ENCODE measurements around the gene MRPL43. TPM values are rescaled to one million over a fixed set of nuclear protein-coding genes. Genes with fewer than 3 reads are reported as not detected.

The MRPL43 gene
- polyA plus RNA-seq, 1 donor = 83.3 TPM

DNA sequence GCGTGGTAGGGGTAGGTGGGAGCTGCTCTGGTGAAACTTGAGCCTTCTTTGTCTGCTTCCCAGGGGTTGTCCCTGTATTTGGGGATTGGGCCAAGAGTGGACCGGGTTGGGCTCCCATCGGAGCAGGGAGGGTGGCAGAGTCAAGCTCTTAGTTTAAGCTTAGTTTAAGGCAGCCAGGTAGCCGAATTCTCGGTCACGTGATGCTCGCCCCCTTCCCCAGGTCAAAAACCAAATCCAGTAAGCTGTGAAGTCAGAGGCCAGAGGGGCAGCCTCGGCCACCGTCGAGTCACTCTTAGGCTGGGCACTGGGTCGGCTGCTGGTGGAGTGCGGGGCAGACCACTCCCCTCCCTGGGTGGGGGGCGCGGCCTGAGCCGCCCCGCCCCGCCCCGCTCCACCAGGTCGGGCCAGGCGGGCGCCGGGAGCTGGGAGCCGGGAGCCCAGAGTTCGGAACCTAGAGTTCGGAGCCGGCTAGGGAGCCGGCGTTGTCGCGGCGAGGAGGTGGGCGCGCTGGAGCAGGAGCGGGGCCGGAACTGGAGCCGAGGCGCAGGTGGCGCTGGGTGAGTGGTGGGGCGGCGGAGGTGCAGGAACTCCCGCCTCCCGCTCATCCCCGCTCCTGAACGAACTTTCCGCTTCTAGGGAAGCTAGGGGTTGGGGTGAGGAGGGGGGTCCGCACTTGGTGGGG is 9.5 kb upstream of the MRPL43 start:
- no CpG with 5 or more reads among the region's 46 CpGs for WGBS (ENCODE audit: insufficient coverage, low lambda C conversion rate)
- Histone ChIP-seq H3K27me3 (ENCODE audit: control insufficient read depth, insufficient read depth, low read length) (no peaks in the 10 kb centered on the region), H3K4me1 (ENCODE audit: control insufficient read depth, insufficient read depth, low read length) (peaks cover 29% of the 10 kb centered on the region), H3K9me3 (ENCODE audit: control insufficient read depth, low read depth, low read length) (peaks cover 3% of the 10 kb centered on the region), H3K36me3 (ENCODE audit: control insufficient read depth, insufficient read depth, low read length) (peaks cover 13% of the 10 kb centered on the region), H3K27ac (ENCODE audit: low read length) (peak overlapping the region; percentile 78), H3K4me3 (ENCODE audit: low read length) (peak overlapping the region; percentile 91)
- DNase-seq = no peak

DNA sequence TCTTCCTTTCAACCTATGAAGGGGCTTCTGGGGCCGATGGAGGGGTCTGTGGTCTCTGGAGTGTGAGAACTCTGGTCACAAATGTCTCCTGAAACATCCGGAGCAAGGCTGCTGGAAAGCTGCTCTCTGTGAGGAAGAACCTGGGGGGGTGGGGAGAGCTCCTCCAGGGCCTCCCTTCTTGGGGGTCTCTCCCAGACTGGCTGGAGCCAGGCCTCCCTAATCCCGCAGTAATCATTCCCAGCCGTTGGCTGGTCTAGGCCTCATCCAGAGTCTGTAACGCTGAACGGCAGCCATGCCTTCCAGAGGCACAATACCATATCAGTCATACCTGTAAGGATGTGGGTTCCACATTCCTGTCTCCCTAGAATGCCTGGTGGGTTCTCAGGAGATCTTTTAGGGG is 7.9 kb upstream of the MRPL43 start:
- Histone ChIP-seq H3K4me1 (ENCODE audit: control insufficient read depth, insufficient read depth, low read length) (peaks cover 16% of the 10 kb centered on the region), H3K36me3 (ENCODE audit: control insufficient read depth, insufficient read depth, low read length) (peaks cover 26% of the 10 kb centered on the region), H3K27me3 (ENCODE audit: control insufficient read depth, insufficient read depth, low read length) (no peaks in the 10 kb centered on the region), H3K4me3 (ENCODE audit: low read length) (no peak overlapping the region), H3K9me3 (ENCODE audit: control insufficient read depth, low read depth, low read length) (peaks cover 3% of the 10 kb centered on the region), H3K27ac (ENCODE audit: low read length) (no peak overlapping the region)
- no CpG with 5 or more reads among the region's 6 CpGs for WGBS (ENCODE audit: insufficient coverage, low lambda C conversion rate)
- DNase-seq = no peak

DNA sequence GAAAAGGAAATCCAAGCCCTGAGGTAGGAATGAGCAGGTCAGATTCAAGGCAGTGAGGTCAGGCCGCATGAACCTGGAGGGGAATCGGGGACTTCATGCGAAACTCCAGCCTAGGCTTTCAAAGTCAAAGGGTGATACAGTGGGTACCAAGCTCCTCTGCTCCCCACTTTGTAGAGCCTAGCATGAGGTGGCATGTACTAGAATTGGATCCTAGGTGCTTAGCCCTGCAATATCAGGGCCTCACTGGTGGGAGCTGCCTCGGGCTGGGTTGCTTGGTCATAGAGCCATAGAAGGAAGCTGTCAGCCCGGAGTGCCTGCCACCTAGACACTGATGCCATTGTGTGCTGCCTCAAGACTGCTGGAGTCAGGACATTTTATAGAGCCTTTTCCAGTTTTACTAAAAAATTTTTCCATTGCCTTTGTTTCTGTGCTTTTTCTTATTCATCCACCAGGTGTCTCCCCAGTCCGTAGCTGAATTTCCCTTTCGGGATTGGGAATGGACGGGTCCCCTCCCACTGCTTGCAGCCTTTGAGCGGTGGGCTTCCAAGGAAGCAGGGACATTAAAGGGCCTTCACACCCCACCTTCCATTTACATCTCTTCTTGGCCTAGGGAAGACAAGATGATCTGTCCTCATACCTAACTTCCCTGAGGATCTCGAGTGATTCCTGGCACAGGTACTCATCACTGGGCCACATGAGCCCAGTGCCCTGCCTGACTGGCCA is 6.8 kb upstream of the MRPL43 start:
- DNase-seq = no peak
- Histone ChIP-seq H3K4me3 (ENCODE audit: low read length) (no peak overlapping the region), H3K27ac (ENCODE audit: low read length) (no peak overlapping the region), H3K9me3 (ENCODE audit: control insufficient read depth, low read depth, low read length) (peaks cover 3% of the 10 kb centered on the region), H3K36me3 (ENCODE audit: control insufficient read depth, insufficient read depth, low read length) (peaks cover 35% of the 10 kb centered on the region), H3K27me3 (ENCODE audit: control insufficient read depth, insufficient read depth, low read length) (no peaks in the 10 kb centered on the region), H3K4me1 (ENCODE audit: control insufficient read depth, insufficient read depth, low read length) (peaks cover 16% of the 10 kb centered on the region)
- WGBS (ENCODE audit: insufficient coverage, low lambda C conversion rate) = 11% methylated on average over 3 of the region's 10 CpGs

DNA sequence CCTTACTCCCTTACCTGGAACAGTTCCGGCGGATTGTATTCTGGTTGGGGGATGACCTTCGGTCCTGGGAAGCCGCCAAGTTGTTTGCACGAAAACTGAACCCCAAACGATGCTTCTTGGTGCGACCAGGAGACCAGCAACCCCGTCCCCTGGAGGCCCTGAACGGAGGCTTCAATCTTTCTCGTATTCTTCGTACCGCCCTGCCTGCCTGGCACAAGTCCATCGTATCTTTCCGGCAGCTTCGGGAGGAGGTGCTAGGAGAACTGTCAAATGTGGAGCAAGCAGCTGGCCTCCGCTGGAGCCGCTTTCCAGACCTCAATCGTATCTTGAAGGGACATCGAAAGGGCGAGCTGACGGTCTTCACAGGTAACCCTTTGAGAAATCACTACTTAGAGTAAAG is 1.8 kb upstream of the MRPL43 start:
- no peaks in the 10 kb centered on the region for H3K9me3 ChIP-seq (ENCODE audit: control insufficient read depth, low read depth, low read length)
- no peak overlapping the region for H3K27ac ChIP-seq (ENCODE audit: low read length)
- peaks cover 57% of the 10 kb centered on the region for H3K36me3 ChIP-seq (ENCODE audit: control insufficient read depth, insufficient read depth, low read length)
- WGBS (ENCODE audit: insufficient coverage, low lambda C conversion rate) = no CpG with 5 or more reads among the region's 21 CpGs
- no peak overlapping the region for H3K4me3 ChIP-seq (ENCODE audit: low read length)
- no peaks in the 10 kb centered on the region for H3K27me3 ChIP-seq (ENCODE audit: control insufficient read depth, insufficient read depth, low read length)
- peaks cover 26% of the 10 kb centered on the region for H3K4me1 ChIP-seq (ENCODE audit: control insufficient read depth, insufficient read depth, low read length)
- DNase-seq = no peak

DNA sequence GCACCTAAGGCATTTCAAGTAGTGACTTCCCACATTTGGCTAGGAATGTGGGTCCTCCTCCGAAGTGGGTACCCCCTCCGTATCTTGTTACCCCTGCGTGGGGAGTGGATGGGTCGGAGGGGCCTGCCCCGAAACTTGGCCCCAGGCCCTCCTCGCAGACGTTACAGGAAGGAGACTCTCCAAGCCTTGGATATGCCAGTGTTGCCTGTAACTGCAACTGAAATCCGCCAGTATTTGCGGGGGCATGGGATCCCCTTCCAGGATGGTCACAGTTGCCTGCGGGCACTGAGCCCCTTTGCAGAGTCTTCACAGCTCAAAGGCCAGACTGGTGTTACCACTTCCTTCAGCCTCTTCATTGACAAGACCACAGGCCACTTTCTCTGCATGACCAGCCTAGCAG is 869 bp upstream of the MRPL43 start:
- whole genome bisulfite sequencing (ENCODE audit: insufficient coverage, low lambda C conversion rate) = no CpG with 5 or more reads among the region's 10 CpGs
- no peaks in the 10 kb centered on the region for H3K27me3 ChIP-seq (ENCODE audit: control insufficient read depth, insufficient read depth, low read length)

DNA sequence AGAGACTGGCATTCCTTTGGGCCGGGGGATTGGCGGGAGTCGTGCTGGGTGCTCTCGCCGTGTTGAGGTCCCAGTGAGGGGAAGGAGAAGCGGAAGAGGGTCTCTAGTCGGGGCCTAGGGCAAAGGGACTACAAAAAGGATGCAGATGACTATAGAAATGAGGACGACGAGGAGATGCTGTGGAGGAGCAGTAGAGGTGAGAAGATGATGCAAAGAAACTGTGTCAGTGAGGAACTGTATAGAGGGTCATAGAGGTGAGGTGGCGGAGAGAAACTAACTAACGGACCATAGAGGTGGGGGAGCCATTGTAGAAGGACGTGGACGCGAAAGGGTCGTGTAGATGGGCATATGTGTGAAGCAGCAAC is 370 bp upstream of the MRPL43 start:
- 0% methylated on average over 8 of the region's 15 CpGs for WGBS (ENCODE audit: insufficient coverage, low lambda C conversion rate)
- Histone ChIP-seq H3K4me3 (ENCODE audit: low read length) (peak overlapping the region; percentile 97), H3K27me3 (ENCODE audit: control insufficient read depth, insufficient read depth, low read length) (no peaks in the 10 kb centered on the region), H3K36me3 (ENCODE audit: control insufficient read depth, insufficient read depth, low read length) (peaks cover 59% of the 10 kb centered on the region), H3K9me3 (ENCODE audit: control insufficient read depth, low read depth, low read length) (no peaks in the 10 kb centered on the region), H3K27ac (ENCODE audit: low read length) (no peak overlapping the region), H3K4me1 (ENCODE audit: control insufficient read depth, insufficient read depth, low read length) (peaks cover 26% of the 10 kb centered on the region)
- DNase-seq = no peak

More for the DNA sequence above, 869 bp upstream of the MRPL43 start:
- DNase-seq = no peak
- peaks cover 26% of the 10 kb centered on the region for H3K4me1 ChIP-seq (ENCODE audit: control insufficient read depth, insufficient read depth, low read length)
- H3K9me3 ChIP-seq (ENCODE audit: control insufficient read depth, low read depth, low read length) = no peaks in the 10 kb centered on the region
- peak overlapping the region; percentile 97 for H3K4me3 ChIP-seq (ENCODE audit: low read length)
- peaks cover 57% of the 10 kb centered on the region for H3K36me3 ChIP-seq (ENCODE audit: control insufficient read depth, insufficient read depth, low read length)
- H3K27ac ChIP-seq (ENCODE audit: low read length) = no peak overlapping the region

DNA sequence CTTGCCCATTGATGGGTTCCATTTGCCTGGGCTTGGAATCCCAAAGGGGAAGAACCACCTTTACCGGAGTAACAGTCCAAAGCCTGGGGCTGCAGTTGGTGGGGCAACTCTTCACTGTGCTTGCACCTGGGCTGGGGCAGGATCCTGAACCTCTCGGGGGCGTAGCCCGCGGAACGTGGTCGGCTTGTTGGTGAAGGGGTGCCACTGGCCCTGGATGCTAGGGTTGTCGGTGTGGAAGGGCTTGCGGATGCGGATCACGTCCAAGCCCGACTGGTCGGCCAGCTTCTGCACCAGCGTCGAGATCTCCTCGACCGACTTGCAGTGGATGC is 710 bp downstream of the MRPL43 start:
- Histone ChIP-seq H3K27ac (ENCODE audit: low read length) (no peak overlapping the region), H3K36me3 (ENCODE audit: control insufficient read depth, insufficient read depth, low read length) (peaks cover 66% of the 10 kb centered on the region), H3K9me3 (ENCODE audit: control insufficient read depth, low read depth, low read length) (no peaks in the 10 kb centered on the region), H3K4me1 (ENCODE audit: control insufficient read depth, insufficient read depth, low read length) (peaks cover 26% of the 10 kb centered on the region), H3K27me3 (ENCODE audit: control insufficient read depth, insufficient read depth, low read length) (no peaks in the 10 kb centered on the region), H3K4me3 (ENCODE audit: low read length) (peak overlapping the region; percentile 97)
- no peak for DNase-seq
- WGBS (ENCODE audit: insufficient coverage, low lambda C conversion rate) = no CpG with 5 or more reads among the region's 17 CpGs

DNA sequence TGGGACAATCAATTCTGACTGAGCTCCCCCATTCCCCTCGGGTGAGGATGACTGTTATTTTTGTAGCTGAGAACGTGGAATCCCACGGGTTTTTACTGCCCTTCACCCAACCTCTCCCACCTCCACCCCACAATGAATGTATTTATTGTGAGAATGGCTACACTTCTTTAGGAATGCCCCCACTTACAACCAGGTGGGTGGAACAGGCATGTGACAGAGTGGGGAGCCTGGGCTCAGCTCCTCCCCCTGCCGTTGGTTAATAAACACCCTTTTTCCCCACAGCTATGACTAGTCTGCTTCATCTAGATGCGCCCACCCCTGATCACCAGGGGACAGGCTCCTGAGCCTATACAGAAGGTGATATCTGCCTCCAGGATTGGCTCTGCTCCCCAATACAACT is 2.0 kb downstream of the MRPL43 start:
- peak; percentile 31 to 60 for DNase-seq
- no peaks in the 10 kb centered on the region for H3K27me3 ChIP-seq (ENCODE audit: control insufficient read depth, insufficient read depth, low read length)
- H3K27ac ChIP-seq (ENCODE audit: low read length) = peak overlapping the region; percentile 9
- WGBS (ENCODE audit: insufficient coverage, low lambda C conversion rate) = no CpG with 5 or more reads among the region's 5 CpGs
- H3K4me3 ChIP-seq (ENCODE audit: low read length) = no peak overlapping the region
- peaks cover 26% of the 10 kb centered on the region for H3K4me1 ChIP-seq (ENCODE audit: control insufficient read depth, insufficient read depth, low read length)
- H3K9me3 ChIP-seq (ENCODE audit: control insufficient read depth, low read depth, low read length) = no peaks in the 10 kb centered on the region
- peaks cover 68% of the 10 kb centered on the region for H3K36me3 ChIP-seq (ENCODE audit: control insufficient read depth, insufficient read depth, low read length)

DNA sequence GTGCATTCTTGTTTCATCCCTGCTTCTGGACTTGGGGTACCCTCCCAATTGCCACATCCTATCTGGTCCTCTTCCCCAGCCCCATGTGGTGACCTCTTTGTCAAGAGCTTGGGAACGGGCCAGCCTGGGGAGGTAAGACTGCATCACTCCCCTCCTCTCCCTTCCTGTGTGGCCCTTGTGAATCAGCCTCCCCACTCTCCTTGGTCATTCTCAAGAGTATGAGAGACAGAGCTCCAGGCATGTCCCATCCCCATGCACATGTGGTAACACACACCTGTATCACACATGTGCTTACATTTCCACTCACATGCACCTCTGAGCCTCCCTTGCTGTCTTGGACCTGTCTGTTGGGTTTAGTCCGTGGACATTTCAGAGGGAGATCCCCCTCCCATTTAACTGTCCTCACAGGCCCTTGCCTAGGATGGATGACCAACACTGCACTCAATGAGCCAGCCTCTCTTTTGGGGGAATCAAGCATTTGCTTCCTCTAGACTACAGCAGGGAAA is 2.6 kb downstream of the MRPL43 start:
- peak overlapping the region; percentile 9 for H3K27ac ChIP-seq (ENCODE audit: low read length)
- H3K4me3 ChIP-seq (ENCODE audit: low read length) = no peak overlapping the region
- no peaks in the 10 kb centered on the region for H3K27me3 ChIP-seq (ENCODE audit: control insufficient read depth, insufficient read depth, low read length)
- H3K36me3 ChIP-seq (ENCODE audit: control insufficient read depth, insufficient read depth, low read length) = peaks cover 69% of the 10 kb centered on the region
- peaks cover 26% of the 10 kb centered on the region for H3K4me1 ChIP-seq (ENCODE audit: control insufficient read depth, insufficient read depth, low read length)
- WGBS (ENCODE audit: insufficient coverage, low lambda C conversion rate) = no CpG with 5 or more reads among the region's 2 CpGs
- no peaks in the 10 kb centered on the region for H3K9me3 ChIP-seq (ENCODE audit: control insufficient read depth, low read depth, low read length)
- no peak for DNase-seq

DNA sequence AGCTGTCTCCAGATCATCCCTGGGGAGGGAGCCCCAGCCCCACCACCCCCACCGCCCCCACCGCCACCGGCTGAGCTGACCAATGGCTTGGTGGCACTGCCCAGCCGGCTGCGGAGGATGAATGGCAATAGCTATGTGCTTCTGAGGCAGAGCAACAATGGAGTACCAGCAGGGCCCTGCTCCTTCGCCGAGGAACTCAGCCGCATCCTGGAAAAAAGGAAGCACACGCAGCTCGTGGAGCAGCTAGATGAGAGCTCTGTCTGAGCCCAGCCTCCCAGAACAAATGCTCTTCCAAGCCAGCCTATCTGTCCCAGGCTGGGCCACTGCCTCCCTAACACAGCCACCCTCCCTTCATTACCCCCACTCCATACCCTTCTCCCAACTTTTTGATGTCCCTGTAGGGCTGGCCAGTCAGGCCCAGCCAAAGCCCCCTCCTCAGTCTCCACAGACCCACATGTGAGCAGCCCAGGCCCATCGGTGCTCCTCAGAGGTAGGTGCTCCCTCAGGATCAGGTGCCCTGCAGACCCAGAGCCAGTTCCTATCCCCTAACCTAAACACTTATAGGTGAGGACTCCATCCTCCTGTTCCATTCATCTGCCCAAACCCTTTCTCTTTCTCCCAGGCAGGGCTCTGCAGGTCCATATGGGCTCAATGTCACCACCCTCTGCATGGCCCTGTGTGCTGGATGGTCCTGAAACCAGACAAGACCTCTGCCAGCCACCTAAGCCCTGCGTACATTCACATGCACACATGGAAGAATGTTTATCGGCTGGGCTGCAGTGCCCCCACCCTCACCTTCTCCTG is 3.2 kb downstream of the MRPL43 start:
- Histone ChIP-seq H3K4me3 (ENCODE audit: low read length) (no peak overlapping the region), H3K27me3 (ENCODE audit: control insufficient read depth, insufficient read depth, low read length) (no peaks in the 10 kb centered on the region), H3K27ac (ENCODE audit: low read length) (no peak overlapping the region), H3K9me3 (ENCODE audit: control insufficient read depth, low read depth, low read length) (no peaks in the 10 kb centered on the region), H3K36me3 (ENCODE audit: control insufficient read depth, insufficient read depth, low read length) (peaks cover 68% of the 10 kb centered on the region), H3K4me1 (ENCODE audit: control insufficient read depth, insufficient read depth, low read length) (peaks cover 26% of the 10 kb centered on the region)
- DNase-seq = no peak
- no CpG with 5 or more reads among the region's 13 CpGs for WGBS (ENCODE audit: insufficient coverage, low lambda C conversion rate)

Data from large intestine (tissue), 3 donors.